HG02678 (cell line): ENCODE measurements around the gene FZR1.

ENCODE experiments used
- ATAC-seq: cut with Tn5 transposase; IDR thresholded peaks from one replicate; pipeline ENCODE4 v1.9.1; 2021; ENCODE audit warnings: mild to moderate bottlenecking, moderate library complexity; ENCODE audit not compliant: unreplicated experiment

Gene FZR1

GRCh38 chr19:3586707-3587346 lies 80.7 kb downstream of the FZR1 start:
- no peak for ATAC-seq
